ENCODE data around the gene HOXB1. TPM values are rescaled to one million over a fixed set of nuclear protein-coding genes. Genes with fewer than 3 reads are reported as not detected.

HOXB1 gene
- total and polyA plus RNA-seq, 2 experiments from 2014 or later, result not detected

- H3F3A ChIP-seq (ENCODE audit: insufficient read depth), result peaks cover 17% of the 10 kb centered on the region
- H4K20me1 ChIP-seq (ENCODE audit: insufficient read depth), result no peaks in the 10 kb centered on the region
- H3K9me3 ChIP-seq (ENCODE audit: low read depth), result no peaks in the 10 kb centered on the region
- H3K36me3 ChIP-seq (ENCODE audit: low read depth), result no peaks in the 10 kb centered on the region
- H3K4me3 ChIP-seq, result 0 out of 2 replicates have a peak overlapping the region, but pooled peaks have one; percentile 45
- H3K4me1 ChIP-seq (ENCODE audit: insufficient read depth), result peaks cover 22% of the 10 kb centered on the region
- no peak for DNase-seq
- H3K79me2 ChIP-seq (ENCODE audit: insufficient read depth), result peaks cover 58% of the 10 kb centered on the region
- peak overlapping the region; percentile 41 for H3K9ac ChIP-seq
- TF ChIP-seq EZH2phosphoT487 (IDR thresholded peaks at IDR 0.05; ENCODE audit: insufficient read depth, low read depth) (no peak), EZH2 (IDR thresholded peaks at IDR 0.05; ENCODE audit: insufficient read depth, poor library complexity, severe bottlenecking) (no peak)
- no peaks in the 10 kb centered on the region for H3K27me3 ChIP-seq (replicated peaks; ENCODE audit: insufficient read depth)
- H3K9me2 ChIP-seq (ENCODE audit: insufficient read depth), result no peaks in the 10 kb centered on the region
- in situ Hi-C loops (cut with MboI), result no loop called here
- H3K4me2 ChIP-seq (ENCODE audit: unreplicated experiment), result peak overlapping the region; percentile 71
- H2AFZ ChIP-seq, result peak overlapping the region; percentile 46; the same call in 1 of the 2 replicates
- H3K27ac ChIP-seq, result peak overlapping the region; percentile 33
- 58 to 69% methylated on average over 5 of the region's 5 CpGs for WGBS, 2 experiments (ENCODE audit: low coverage in 1 of 2, low lambda C conversion rate in 2 of 2, missing lambda C conversion rate in 2 of 2)
Measured at GRCh38 chr17:48556229-48556575, 25.4 kb upstream of the HOXB1 start.

- Histone ChIP-seq H3K27me3 (replicated peaks; ENCODE audit: insufficient read depth) (no peaks in the 10 kb centered on the region), H3K79me2 (ENCODE audit: insufficient read depth) (peaks cover 53% of the 10 kb centered on the region), H3K9me2 (ENCODE audit: insufficient read depth) (no peaks in the 10 kb centered on the region), H3K9ac (peak overlapping the region; percentile 70), H2AFZ (peak overlapping the region; percentile 59), H3F3A (ENCODE audit: insufficient read depth) (peaks cover 17% of the 10 kb centered on the region), H4K20me1 (ENCODE audit: insufficient read depth) (no peaks in the 10 kb centered on the region), H3K4me3 (peak overlapping the region; percentile 46), H3K4me2 (ENCODE audit: unreplicated experiment) (peak overlapping the region; percentile 68), H3K27ac (peak overlapping the region; percentile 39; the same call in 1 of the 2 replicates), H3K36me3 (ENCODE audit: low read depth) (no peaks in the 10 kb centered on the region), H3K4me1 (ENCODE audit: insufficient read depth) (peaks cover 22% of the 10 kb centered on the region), H3K9me3 (ENCODE audit: low read depth) (no peaks in the 10 kb centered on the region)
- TF ChIP-seq EZH2phosphoT487 (IDR thresholded peaks at IDR 0.05; ENCODE audit: insufficient read depth, low read depth) (no peak), EZH2 (IDR thresholded peaks at IDR 0.05; ENCODE audit: insufficient read depth, poor library complexity, severe bottlenecking) (no peak)
- peak; percentile 77 for DNase-seq
- in situ Hi-C loops (cut with MboI), result no loop called here
- WGBS, 2 experiments (ENCODE audit: low coverage in 1 of 2, low lambda C conversion rate in 2 of 2, missing lambda C conversion rate in 2 of 2), result 20 to 21% methylated on average over 10 to 36 of the region's 36 CpGs
Measured at GRCh38 chr17:48555258-48556228, 24.7 kb upstream of the HOXB1 start.

DNA sequence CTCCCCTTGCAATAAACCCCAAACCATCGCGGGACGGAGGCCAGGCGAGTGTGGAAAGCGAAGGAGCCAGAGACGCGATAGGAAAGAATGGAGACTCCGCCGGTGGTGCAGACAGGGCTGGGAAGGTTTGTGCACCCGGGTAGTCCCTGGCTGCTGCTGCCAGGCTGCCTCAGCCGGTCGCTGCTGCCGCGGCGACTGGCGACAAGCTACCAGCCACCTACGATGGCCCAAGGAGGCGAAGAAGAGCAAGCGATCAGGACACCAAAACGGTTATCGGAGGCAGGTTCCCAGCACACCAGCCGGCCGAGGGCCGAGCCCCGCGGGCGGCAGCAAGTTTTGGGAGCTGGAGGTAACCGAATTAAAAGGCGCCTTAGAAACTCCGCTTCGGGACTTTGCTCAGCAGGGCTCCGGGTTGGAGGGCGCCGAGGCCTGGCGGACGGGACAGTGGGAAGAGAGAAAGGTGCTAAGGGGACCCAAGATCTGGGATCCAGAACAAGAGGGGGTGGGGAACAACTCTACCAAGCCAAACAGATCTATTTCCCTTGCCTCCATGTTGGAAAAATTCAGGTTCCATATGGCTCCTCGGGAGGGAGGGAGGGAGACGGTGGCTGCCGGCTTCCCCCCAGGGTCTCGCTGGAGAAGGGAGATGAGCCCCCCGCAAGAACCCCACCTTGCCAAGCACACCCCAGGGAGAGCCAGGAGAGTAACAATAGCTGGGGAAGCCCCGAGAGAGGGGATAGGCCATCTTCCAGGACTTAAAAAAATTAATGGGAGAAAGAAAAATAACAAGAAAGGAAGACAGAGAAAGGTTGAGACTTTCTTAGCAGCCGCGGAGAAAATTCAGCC lies 23.8 kb upstream of the HOXB1 start:
- no peak for DNase-seq
- H4K20me1 ChIP-seq (ENCODE audit: insufficient read depth), result no peaks in the 10 kb centered on the region

DNA sequence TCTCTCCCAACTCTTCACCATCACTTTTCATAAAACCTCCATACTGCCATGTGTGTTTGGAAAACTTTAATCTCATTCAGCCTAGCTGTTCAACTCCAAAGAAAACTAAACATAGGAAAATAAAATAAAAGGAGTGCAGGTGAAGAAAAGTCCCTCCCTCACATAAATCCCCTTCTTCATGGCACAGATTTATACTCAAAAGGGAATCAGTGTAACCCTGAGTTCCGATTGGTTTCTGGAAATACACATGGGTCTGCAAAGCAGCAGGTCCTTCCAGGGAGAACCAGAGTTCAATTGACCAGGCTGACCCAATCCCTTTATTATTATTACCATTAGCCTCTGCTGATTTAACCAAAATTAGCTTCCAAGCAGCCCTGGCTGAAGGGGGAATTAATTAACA lies 23.0 kb upstream of the HOXB1 start:
- no peaks in the 10 kb centered on the region for H3K9me2 ChIP-seq (ENCODE audit: insufficient read depth)
- whole genome bisulfite sequencing, 2 experiments (ENCODE audit: low coverage in 1 of 2, low lambda C conversion rate in 2 of 2, missing lambda C conversion rate in 2 of 2), result 61 to 71% methylated on average over 1 of the region's 1 CpG
- H3K27me3 ChIP-seq (replicated peaks; ENCODE audit: insufficient read depth), result no peaks in the 10 kb centered on the region
- no peak overlapping the region for H3K4me2 ChIP-seq (ENCODE audit: unreplicated experiment)
- no peak overlapping the region for H2AFZ ChIP-seq
- peaks cover 22% of the 10 kb centered on the region for H3F3A ChIP-seq (ENCODE audit: insufficient read depth)
- H3K79me2 ChIP-seq (ENCODE audit: insufficient read depth), result peaks cover 39% of the 10 kb centered on the region
- no peak for DNase-seq
- TF ChIP-seq EZH2phosphoT487 (IDR thresholded peaks at IDR 0.05; ENCODE audit: insufficient read depth, low read depth) (no peak), EZH2 (IDR thresholded peaks at IDR 0.05; ENCODE audit: insufficient read depth, poor library complexity, severe bottlenecking) (no peak)
- H3K27ac ChIP-seq, result no peak overlapping the region
- no peaks in the 10 kb centered on the region for H3K9me3 ChIP-seq (ENCODE audit: low read depth)
- no peak overlapping the region for H3K4me3 ChIP-seq
- H3K9ac ChIP-seq, result no peak overlapping the region; the same call in 1 of the 2 replicates
- H3K4me1 ChIP-seq (ENCODE audit: insufficient read depth), result peaks cover 22% of the 10 kb centered on the region
- H4K20me1 ChIP-seq (ENCODE audit: insufficient read depth), result no peaks in the 10 kb centered on the region
- in situ Hi-C loops (cut with MboI), result no loop called here
- no peaks in the 10 kb centered on the region; the same call in 1 of the 2 replicates for H3K36me3 ChIP-seq (ENCODE audit: low read depth)

More for the DNA sequence above, 23.8 kb upstream of the HOXB1 start:
- no peaks in the 10 kb centered on the region; the same call in 1 of the 2 replicates for H3K36me3 ChIP-seq (ENCODE audit: low read depth)
- H3K9me3 ChIP-seq (ENCODE audit: low read depth), result no peaks in the 10 kb centered on the region
- no peaks in the 10 kb centered on the region for H3K9me2 ChIP-seq (ENCODE audit: insufficient read depth)
- H3K27ac ChIP-seq, result peak overlapping the region; percentile 39; the same call in 1 of the 2 replicates
- H3F3A ChIP-seq (ENCODE audit: insufficient read depth), result peaks cover 17% of the 10 kb centered on the region
- peak overlapping the region; percentile 68 for H3K4me2 ChIP-seq (ENCODE audit: unreplicated experiment)
- 78 to 84% methylated on average over 40 to 44 of the region's 44 CpGs for WGBS, 2 experiments (ENCODE audit: low coverage in 1 of 2, low lambda C conversion rate in 2 of 2, missing lambda C conversion rate in 2 of 2)
- H3K4me3 ChIP-seq, result peak overlapping the region; percentile 46
- in situ Hi-C loops (cut with MboI), result no loop called here
- H3K79me2 ChIP-seq (ENCODE audit: insufficient read depth), result peaks cover 46% of the 10 kb centered on the region
- peak overlapping the region; percentile 59 for H2AFZ ChIP-seq
- H3K27me3 ChIP-seq (replicated peaks; ENCODE audit: insufficient read depth), result no peaks in the 10 kb centered on the region
- H3K9ac ChIP-seq, result peak overlapping the region; percentile 70
- no peak for TF ChIP-seq EZH2phosphoT487 (IDR thresholded peaks at IDR 0.05; ENCODE audit: insufficient read depth, low read depth)
- TF ChIP-seq EZH2 (IDR thresholded peaks at IDR 0.05; ENCODE audit: insufficient read depth, poor library complexity, severe bottlenecking), result no peak
- peaks cover 22% of the 10 kb centered on the region for H3K4me1 ChIP-seq (ENCODE audit: insufficient read depth)
